Liver (tissue), 9 donors: Measurements from ENCODE around the gene WWP2. TPM values are rescaled to one million over a fixed set of nuclear protein-coding genes. Genes with fewer than 3 reads are reported as not detected.

Experiments used
- DNase-seq: peaks from one replicate; pipeline ENCODE4 v3.0.0-alpha.2; 2017; ENCODE audit warnings: low spot score
- H3K27ac ChIP-seq, 2 donors: one replicate each; pipeline ENCODE4 v1.7.0; 2013; ENCODE audit warnings: inconsistent platforms in 2 of 2, low read length in 2 of 2, control low read depth in 1 of 2, low read depth in 1 of 2, mild to moderate bottlenecking in 1 of 2
- H3K27me3 ChIP-seq, 4 donors: one replicate each; pipeline versions ENCODE4 v1.6.1 to v1.7.0; 2013; ENCODE audit warnings: low read length in 3 of 4, inconsistent platforms in 1 of 4, mild to moderate bottlenecking in 1 of 4, moderate library complexity in 1 of 4; ENCODE audit not compliant: control insufficient read depth in 4 of 4, insufficient read depth in 4 of 4
- H3K36me3 ChIP-seq, 4 donors: one replicate each; pipeline versions ENCODE4 v1.6.1 to v1.7.0; 2013; ENCODE audit warnings: low read length in 3 of 4, mild to moderate bottlenecking in 3 of 4, low read depth in 1 of 4, moderate library complexity in 1 of 4; ENCODE audit not compliant: control insufficient read depth in 4 of 4, insufficient read depth in 3 of 4
- H3K4me1 ChIP-seq, 4 donors: one replicate each; pipeline versions ENCODE4 v1.6.1 to v1.7.0; 2013; ENCODE audit warnings: low read length in 3 of 4, mild to moderate bottlenecking in 3 of 4, moderate library complexity in 1 of 4; ENCODE audit not compliant: control insufficient read depth in 4 of 4, insufficient read depth in 4 of 4
- H3K4me3 ChIP-seq, 3 donors: one replicate each; pipeline versions ENCODE4 v1.6.1 to v1.7.0; 2013; ENCODE audit warnings: low read length in 3 of 3, control low read depth in 1 of 3, low read depth in 1 of 3, mild to moderate bottlenecking in 1 of 3
- H3K9ac ChIP-seq, 2 donors: one replicate each; pipeline ENCODE4 v1.7.0; 2013; ENCODE audit warnings: low read length in 2 of 2, mild to moderate bottlenecking in 2 of 2, moderate library complexity in 2 of 2, control low read depth in 1 of 2, low read depth in 1 of 2
- H3K9me3 ChIP-seq, 4 donors: one replicate each; pipeline versions ENCODE4 v1.6.1 to v1.7.0; 2013; ENCODE audit warnings: low read length in 3 of 4; ENCODE audit not compliant: control insufficient read depth in 4 of 4
- ATF3 ChIP-seq: IDR thresholded peaks from 2 replicates; pipeline ENCODE4 v1.6.1; 2016; ENCODE audit warnings: antibody characterized with exemption
- CTCF ChIP-seq: fragments of 150-350 bp; IDR thresholded peaks from 2 replicates; pipeline ENCODE4 v1.5.1; 2017; ENCODE audit warnings: improper control_type of control experiment, low read depth, low read length; ENCODE audit not compliant: missing input control
- EGR1 ChIP-seq, 2 donors: IDR thresholded peaks; 2 replicates each; pipeline ENCODE4 v1.6.1; 2016 to 2018; ENCODE audit warnings: antibody characterized with exemption in 2 of 2, low read depth in 2 of 2
- FOXA1 ChIP-seq: IDR thresholded peaks from 2 replicates; pipeline ENCODE4 v1.6.1; 2016; ENCODE audit warnings: antibody characterized with exemption
- FOXA2 ChIP-seq: IDR thresholded peaks from 2 replicates; pipeline ENCODE4 v1.6.1; 2016; ENCODE audit warnings: antibody characterized with exemption
- GABPA ChIP-seq, 2 donors: IDR thresholded peaks in 1 of 2; conservative IDR thresholded peaks in 1 of 2; 2 replicates each; pipeline ENCODE4 v1.6.1; 2016; ENCODE audit warnings: antibody characterized with exemption in 2 of 2, mild to moderate bottlenecking in 1 of 2, moderate library complexity in 1 of 2
- HNF4A ChIP-seq, 2 donors: conservative IDR thresholded peaks; 2 replicates each; pipeline ENCODE4 v1.6.1; 2016; ENCODE audit warnings: antibody characterized with exemption in 2 of 2, mild to moderate bottlenecking in 2 of 2
- HNF4G ChIP-seq: IDR thresholded peaks from 2 replicates; pipeline ENCODE4 v1.6.1; 2016; ENCODE audit warnings: antibody characterized with exemption
- JUND ChIP-seq, 2 donors: IDR thresholded peaks; 2 replicates each; pipeline ENCODE4 v1.6.1; 2016; ENCODE audit warnings: antibody characterized with exemption in 2 of 2
- MAX ChIP-seq: IDR thresholded peaks from 2 replicates; pipeline ENCODE4 v1.6.1; 2016; ENCODE audit warnings: antibody characterized with exemption
- NR2F2 ChIP-seq: IDR thresholded peaks from 2 replicates; pipeline ENCODE4 v1.6.1; 2016; ENCODE audit warnings: antibody characterized with exemption
- RAD21 ChIP-seq, 2 donors: IDR thresholded peaks; 2 replicates each; pipeline ENCODE4 v1.6.1; 2016; ENCODE audit warnings: antibody characterized with exemption in 2 of 2, mild to moderate bottlenecking in 2 of 2
- REST ChIP-seq: IDR thresholded peaks from 2 replicates; pipeline ENCODE4 v1.6.1; 2016; ENCODE audit warnings: antibody characterized with exemption, mild to moderate bottlenecking
- RXRA ChIP-seq, 2 donors: IDR thresholded peaks; 2 replicates each; pipeline ENCODE4 v1.6.1; 2017 to 2018; ENCODE audit warnings: antibody characterized with exemption in 2 of 2, mild to moderate bottlenecking in 1 of 2
- TAF1 ChIP-seq: conservative IDR thresholded peaks from 2 replicates; pipeline ENCODE4 v1.6.1; 2016; ENCODE audit warnings: antibody characterized with exemption, mild to moderate bottlenecking
- ZBTB33 ChIP-seq: IDR thresholded peaks from 2 replicates; pipeline ENCODE4 v1.6.1; 2016; ENCODE audit warnings: antibody characterized with exemption
- WGBS: extraction: QIAGEN DNeasy Blood & Tissue Kit; methylation state at CpG from one replicate; pipeline ENCODE4 v1.1.7; 2013; 5-methylcytosine and 5-hydroxymethylcytosine counted together
- polyA plus RNA-seq, 2 donors: library from polyadenylated mRNA; stranded (reverse) in 1 of 2; unstranded in 1 of 2; fragments of 200-250 nt in 1 of 2; fragments of >200 nt in 1 of 2; fragmentation: Nextera tagmentation in 1 of 2; extraction: Ambion mirVana in 1 of 2; gene quantifications; one replicate each; pipeline versions ENCODE4 v1.2.1 to v1.2.3, GENCODE V29; 2013 to 2015
- total RNA-seq, 2 donors: library from RNA; depleted of rRNA; stranded (reverse); fragments of >200 nt; gene quantifications; one replicate each; pipeline ENCODE4 v1.2.3, GENCODE V29; 2014
- donor health status: healthy.
- donor health status: healthy.
- donor health status: healthy.
- donor health status: healthy.
- donor health status: healthy.

Gene WWP2
- total and polyA plus RNA-seq, 4 donors = 8.6 to 22.7 (median 13.6) TPM

GRCh38 chr16:69717066-69717465 lies 45.1 kb upstream of the WWP2 start:
- no peaks in the 10 kb centered on the region for H3K9me3 ChIP-seq
- no peak overlapping the region for H3K9ac ChIP-seq
- no peak overlapping the region for H3K4me3 ChIP-seq
- H3K4me1 ChIP-seq = no peaks in the 10 kb centered on the region
- H3K27ac ChIP-seq = no peak overlapping the region
- no peaks in the 10 kb centered on the region for H3K27me3 ChIP-seq
- no peak for DNase-seq
- peaks cover 0 to 4% (median 1%) of the 10 kb centered on the region in 4 donors for H3K36me3 ChIP-seq
- no peak for TF ChIP-seq MAX
- 92% methylated on average over 6 of the region's 6 CpGs for WGBS

GRCh38 chr16:69718111-69718764 lies 43.9 kb upstream of the WWP2 start:
- Histone ChIP-seq H3K27me3 (no peaks in the 10 kb centered on the region), H3K9ac (no peak overlapping the region), H3K36me3 (peaks cover 0 to 2% (median 0%) of the 10 kb centered on the region in 4 donors), H3K4me1 (no peaks in the 10 kb centered on the region), H3K9me3 (no peaks in the 10 kb centered on the region), H3K4me3 (no peak overlapping the region), H3K27ac (no peak overlapping the region)
- DNase-seq = no peak
- TF ChIP-seq RAD21 (IDR thresholded peaks at IDR 0.05) (no peak), ZBTB33 (no peak), HNF4A (conservative IDR thresholded peaks at IDR 0.05) (no peak), EGR1 (IDR thresholded peaks at IDR 0.05; ENCODE audit: low read depth in 2 of 2) (no peak), FOXA1 (no peak)
- WGBS = 86% methylated on average over 10 of the region's 10 CpGs

GRCh38 chr16:69720822-69721430 lies 41.2 kb upstream of the WWP2 start:
- Histone ChIP-seq H3K4me1 (no peaks in the 10 kb centered on the region), H3K27ac (no peak overlapping the region), H3K36me3 (peaks cover 0 to 2% (median 0%) of the 10 kb centered on the region in 4 donors), H3K9ac (no peak overlapping the region), H3K4me3 (no peak overlapping the region), H3K27me3 (no peaks in the 10 kb centered on the region), H3K9me3 (no peaks in the 10 kb centered on the region)
- no peak for DNase-seq
- 93% methylated on average over 10 of the region's 10 CpGs for WGBS
- TF ChIP-seq RXRA (IDR thresholded peaks at IDR 0.05) (no peak), JUND (IDR thresholded peaks at IDR 0.05) (no peak), NR2F2 (no peak), ZBTB33 (no peak), ATF3 (no peak), TAF1 (no peak), FOXA1 (no peak), MAX (no peak), RAD21 (IDR thresholded peaks at IDR 0.05) (no peak), EGR1 (IDR thresholded peaks at IDR 0.05; ENCODE audit: low read depth in 2 of 2) (no peak), HNF4G (no peak), CTCF (no peak), REST (no peak), GABPA (IDR thresholded peaks at IDR 0.05 in 1 of 2, conservative IDR thresholded peaks at IDR 0.05 in 1 of 2) (no peak), FOXA2 (no peak)
